ENCODE data around the gene CLMN. TPM values are rescaled to one million over a fixed set of nuclear protein-coding genes. Genes with fewer than 3 reads are reported as not detected.

The CLMN gene
- total RNA-seq, 2 experiments from 2014 or later, result 0.27 to 0.67 TPM

GRCh38 chr14:95323917-95324316 is 4.2 kb upstream of the CLMN start:
- Mint-ChIP-seq H3K27ac (no peak overlapping the region), H3K4me3 (no peak overlapping the region), H3K9me3 (no peaks in the 10 kb centered on the region), H3K4me1 (ENCODE audit: low read depth) (peaks cover 5% of the 10 kb centered on the region), H3K36me3 (ENCODE audit: low read depth) (no peaks in the 10 kb centered on the region), H3K27me3 (peaks cover 27% of the 10 kb centered on the region)
- DNase-seq (no peak), ATAC-seq (ENCODE audit: poor library complexity) (no peak)
- ChIA-PET POLR2A (no interaction called here), CTCF (no interaction called here)
- Histone ChIP-seq H3K27ac (ENCODE audit: low read depth in 1 of 2, low read length in 2 of 2) (no peak overlapping the region), H3K9me3 (ENCODE audit: control insufficient read depth in 1 of 2, insufficient read depth in 1 of 2, low read length in 2 of 2) (no peaks in the 10 kb centered on the region), H3K36me3 (ENCODE audit: insufficient read depth, low read length) (no peaks in the 10 kb centered on the region), H3K4me3 (ENCODE audit: low read length) (no peak overlapping the region), H3K27me3 (ENCODE audit: control insufficient read depth in 1 of 2, insufficient read depth in 2 of 2, low read length in 2 of 2) (peaks cover 4% of the 10 kb centered on the region in 2 experiments), H3K4me1 (ENCODE audit: insufficient read depth, low read length) (peaks cover 13% of the 10 kb centered on the region)
- TF ChIP-seq, protein P1, sequence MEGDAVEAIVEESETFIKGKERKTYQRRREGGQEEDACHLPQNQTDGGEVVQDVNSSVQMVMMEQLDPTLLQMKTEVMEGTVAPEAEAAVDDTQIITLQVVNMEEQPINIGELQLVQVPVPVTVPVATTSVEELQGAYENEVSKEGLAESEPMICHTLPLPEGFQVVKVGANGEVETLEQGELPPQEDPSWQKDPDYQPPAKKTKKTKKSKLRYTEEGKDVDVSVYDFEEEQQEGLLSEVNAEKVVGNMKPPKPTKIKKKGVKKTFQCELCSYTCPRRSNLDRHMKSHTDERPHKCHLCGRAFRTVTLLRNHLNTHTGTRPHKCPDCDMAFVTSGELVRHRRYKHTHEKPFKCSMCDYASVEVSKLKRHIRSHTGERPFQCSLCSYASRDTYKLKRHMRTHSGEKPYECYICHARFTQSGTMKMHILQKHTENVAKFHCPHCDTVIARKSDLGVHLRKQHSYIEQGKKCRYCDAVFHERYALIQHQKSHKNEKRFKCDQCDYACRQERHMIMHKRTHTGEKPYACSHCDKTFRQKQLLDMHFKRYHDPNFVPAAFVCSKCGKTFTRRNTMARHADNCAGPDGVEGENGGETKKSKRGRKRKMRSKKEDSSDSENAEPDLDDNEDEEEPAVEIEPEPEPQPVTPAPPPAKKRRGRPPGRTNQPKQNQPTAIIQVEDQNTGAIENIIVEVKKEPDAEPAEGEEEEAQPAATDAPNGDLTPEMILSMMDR (IDR thresholded peaks at IDR 0.05), result no peak
- intact Hi-C loops (cut with DNase I, micrococcal nuclease), result no loop called here

GRCh38 chr14:95323361-95323760 is 3.7 kb upstream of the CLMN start:
- H3K9me3 Mint-ChIP-seq, result no peaks in the 10 kb centered on the region
- no peak for ATAC-seq (ENCODE audit: poor library complexity)
- peaks cover 7 to 9% of the 10 kb centered on the region in 2 experiments for H3K27me3 ChIP-seq (ENCODE audit: control insufficient read depth in 1 of 2, insufficient read depth in 2 of 2, low read length in 2 of 2)
- intact Hi-C loops (cut with DNase I, micrococcal nuclease), result no loop called here
- H3K36me3 ChIP-seq (ENCODE audit: insufficient read depth, low read length), result no peaks in the 10 kb centered on the region
- no peaks in the 10 kb centered on the region for H3K9me3 ChIP-seq (ENCODE audit: control insufficient read depth in 1 of 2, insufficient read depth in 1 of 2, low read length in 2 of 2)
- no peak for DNase-seq
- H3K4me3 ChIP-seq (ENCODE audit: low read length), result no peak overlapping the region
- TF ChIP-seq, protein P1 (IDR thresholded peaks at IDR 0.05), result no peak
- ChIA-PET CTCF (no interaction called here), POLR2A (no interaction called here)
- H3K27me3 Mint-ChIP-seq, result peaks cover 31% of the 10 kb centered on the region
- H3K27ac ChIP-seq (ENCODE audit: low read depth in 1 of 2, low read length in 2 of 2), result no peak overlapping the region
- peaks cover 18% of the 10 kb centered on the region for H3K4me1 ChIP-seq (ENCODE audit: insufficient read depth, low read length)
- H3K27ac Mint-ChIP-seq, result no peak overlapping the region
- peaks cover 10% of the 10 kb centered on the region for H3K4me1 Mint-ChIP-seq (ENCODE audit: low read depth)
- no peak overlapping the region for H3K4me3 Mint-ChIP-seq
- no peaks in the 10 kb centered on the region for H3K36me3 Mint-ChIP-seq (ENCODE audit: low read depth)

DNA sequence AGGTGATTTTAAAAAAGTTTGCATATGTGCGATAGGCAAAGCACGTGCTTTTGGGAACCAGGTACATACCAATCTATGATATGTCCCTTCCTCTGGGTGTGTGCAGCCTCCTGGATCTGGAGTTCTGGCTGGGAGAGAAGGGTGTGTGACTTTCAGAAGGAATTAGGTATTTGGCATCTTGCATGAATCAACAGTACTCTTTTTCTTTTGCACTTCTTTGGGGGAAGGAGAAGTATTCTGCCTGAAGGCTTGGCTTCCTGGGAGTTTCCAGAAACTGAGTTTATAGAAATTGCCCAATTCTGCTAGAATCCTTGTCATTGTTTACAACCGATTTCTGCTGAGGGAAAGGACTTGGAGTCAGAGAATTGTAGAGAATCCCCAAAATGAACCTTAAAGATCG is 2.9 kb upstream of the CLMN start:
- Histone ChIP-seq H3K4me1 (ENCODE audit: insufficient read depth, low read length) (peaks cover 19% of the 10 kb centered on the region), H3K9me3 (ENCODE audit: control insufficient read depth in 1 of 2, insufficient read depth in 1 of 2, low read length in 2 of 2) (no peaks in the 10 kb centered on the region), H3K4me3 (ENCODE audit: low read length) (no peak overlapping the region), H3K36me3 (ENCODE audit: insufficient read depth, low read length) (no peaks in the 10 kb centered on the region), H3K27me3 (ENCODE audit: control insufficient read depth in 1 of 2, insufficient read depth in 2 of 2, low read length in 2 of 2) (peaks cover 8 to 10% of the 10 kb centered on the region in 2 experiments), H3K27ac (ENCODE audit: low read depth in 1 of 2, low read length in 2 of 2) (no peak overlapping the region)
- TF ChIP-seq, protein P1 (IDR thresholded peaks at IDR 0.05), result no peak
- no peaks in the 10 kb centered on the region for H3K36me3 Mint-ChIP-seq (ENCODE audit: low read depth)
- H3K4me3 Mint-ChIP-seq, result no peak overlapping the region
- H3K9me3 Mint-ChIP-seq, result no peaks in the 10 kb centered on the region
- no peak for ATAC-seq (ENCODE audit: poor library complexity)
- ChIA-PET CTCF (no interaction called here), POLR2A (no interaction called here)
- H3K27ac Mint-ChIP-seq, result no peak overlapping the region
- intact Hi-C loops (cut with DNase I, micrococcal nuclease), result no loop called here
- peak in 2 of 14 experiments; percentile 22 to 24 for DNase-seq
- H3K4me1 Mint-ChIP-seq (ENCODE audit: low read depth), result peaks cover 15% of the 10 kb centered on the region
- H3K27me3 Mint-ChIP-seq, result peaks cover 33% of the 10 kb centered on the region
